Fibroblast of lung (primary cell): Measurements from ENCODE around the gene AGBL4.

Experiments used
- EZH2 ChIP-seq: IDR thresholded peaks from 2 replicates; pipeline ENCODE4 v1.5.1; 2012; ENCODE audit warnings: low read length, control low read depth, mild to moderate bottlenecking; ENCODE audit errors: missing control alignments
- TF ChIP-seq, protein P1 (sequence below), 2 donors: IDR thresholded peaks in 1 of 2; conservative IDR thresholded peaks in 1 of 2; 1 replicate in 1 of 2; 2 replicates in 1 of 2; pipeline ENCODE4 v1.5.1; 2011 to 2012; ENCODE audit warnings: low read length in 2 of 2, control low read depth in 1 of 2, inconsistent platforms in 1 of 2, low read depth in 1 of 2, mild to moderate bottlenecking in 1 of 2

DNA sequence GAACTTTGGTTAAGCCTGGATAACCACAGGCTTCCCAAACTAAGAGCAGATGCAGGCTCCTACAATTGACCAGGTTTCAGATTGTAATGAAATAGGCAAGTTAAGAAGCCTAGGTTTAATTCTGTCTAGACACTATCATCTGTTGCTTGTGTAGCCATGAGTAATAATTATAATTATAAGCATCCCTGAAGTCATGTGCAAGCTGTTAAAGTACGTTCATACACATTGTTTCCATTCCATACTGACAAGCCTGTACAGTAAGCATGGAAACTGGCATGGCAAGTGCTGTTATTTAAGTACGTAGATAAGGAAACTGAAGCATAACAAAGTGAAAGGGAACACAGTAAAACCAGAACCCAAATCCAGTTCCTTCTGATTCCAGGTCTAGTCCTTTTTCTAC lies 689.8 kb downstream of the AGBL4 start:
- no peak for TF ChIP-seq EZH2
- TF ChIP-seq, protein P1, sequence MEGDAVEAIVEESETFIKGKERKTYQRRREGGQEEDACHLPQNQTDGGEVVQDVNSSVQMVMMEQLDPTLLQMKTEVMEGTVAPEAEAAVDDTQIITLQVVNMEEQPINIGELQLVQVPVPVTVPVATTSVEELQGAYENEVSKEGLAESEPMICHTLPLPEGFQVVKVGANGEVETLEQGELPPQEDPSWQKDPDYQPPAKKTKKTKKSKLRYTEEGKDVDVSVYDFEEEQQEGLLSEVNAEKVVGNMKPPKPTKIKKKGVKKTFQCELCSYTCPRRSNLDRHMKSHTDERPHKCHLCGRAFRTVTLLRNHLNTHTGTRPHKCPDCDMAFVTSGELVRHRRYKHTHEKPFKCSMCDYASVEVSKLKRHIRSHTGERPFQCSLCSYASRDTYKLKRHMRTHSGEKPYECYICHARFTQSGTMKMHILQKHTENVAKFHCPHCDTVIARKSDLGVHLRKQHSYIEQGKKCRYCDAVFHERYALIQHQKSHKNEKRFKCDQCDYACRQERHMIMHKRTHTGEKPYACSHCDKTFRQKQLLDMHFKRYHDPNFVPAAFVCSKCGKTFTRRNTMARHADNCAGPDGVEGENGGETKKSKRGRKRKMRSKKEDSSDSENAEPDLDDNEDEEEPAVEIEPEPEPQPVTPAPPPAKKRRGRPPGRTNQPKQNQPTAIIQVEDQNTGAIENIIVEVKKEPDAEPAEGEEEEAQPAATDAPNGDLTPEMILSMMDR (conservative IDR thresholded peaks at IDR 0.05 in 1 of 2, IDR thresholded peaks at IDR 0.05 in 1 of 2; ENCODE audit: low read depth in 1 of 2, low read length in 2 of 2) = no peak
